ENCODE results near the gene VWF. TPM values are rescaled to one million over a fixed set of nuclear protein-coding genes. Genes with fewer than 3 reads are reported as not detected.
A peak's percentile ranks its signal among the peaks of the same experiment; 100 is the strongest.

Gene VWF
- total RNA-seq, 1 donor from 2014 or later = 0.05 TPM

DNA sequence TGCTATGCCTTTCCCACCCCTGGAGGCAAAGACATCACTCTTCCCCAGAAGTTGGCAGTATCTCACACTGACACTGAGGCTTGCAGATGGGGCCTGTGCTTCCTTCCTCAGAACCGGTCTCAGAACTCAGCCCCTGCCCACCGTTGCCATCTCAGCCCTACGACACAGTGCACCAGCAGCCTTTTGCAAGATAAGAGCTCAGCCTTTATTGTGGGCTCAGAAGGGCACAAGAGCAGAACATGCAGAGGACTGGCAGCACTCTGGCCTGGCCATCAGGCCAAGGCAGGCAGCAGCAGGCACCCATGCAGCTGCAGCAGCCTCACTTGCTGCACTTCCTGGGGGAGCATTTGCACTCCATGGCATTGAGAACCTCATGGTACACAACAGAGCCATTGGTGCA lies 175.8 kb downstream of the VWF start:
- TF ChIP-seq, protein P1, sequence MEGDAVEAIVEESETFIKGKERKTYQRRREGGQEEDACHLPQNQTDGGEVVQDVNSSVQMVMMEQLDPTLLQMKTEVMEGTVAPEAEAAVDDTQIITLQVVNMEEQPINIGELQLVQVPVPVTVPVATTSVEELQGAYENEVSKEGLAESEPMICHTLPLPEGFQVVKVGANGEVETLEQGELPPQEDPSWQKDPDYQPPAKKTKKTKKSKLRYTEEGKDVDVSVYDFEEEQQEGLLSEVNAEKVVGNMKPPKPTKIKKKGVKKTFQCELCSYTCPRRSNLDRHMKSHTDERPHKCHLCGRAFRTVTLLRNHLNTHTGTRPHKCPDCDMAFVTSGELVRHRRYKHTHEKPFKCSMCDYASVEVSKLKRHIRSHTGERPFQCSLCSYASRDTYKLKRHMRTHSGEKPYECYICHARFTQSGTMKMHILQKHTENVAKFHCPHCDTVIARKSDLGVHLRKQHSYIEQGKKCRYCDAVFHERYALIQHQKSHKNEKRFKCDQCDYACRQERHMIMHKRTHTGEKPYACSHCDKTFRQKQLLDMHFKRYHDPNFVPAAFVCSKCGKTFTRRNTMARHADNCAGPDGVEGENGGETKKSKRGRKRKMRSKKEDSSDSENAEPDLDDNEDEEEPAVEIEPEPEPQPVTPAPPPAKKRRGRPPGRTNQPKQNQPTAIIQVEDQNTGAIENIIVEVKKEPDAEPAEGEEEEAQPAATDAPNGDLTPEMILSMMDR (IDR thresholded peaks at IDR 0.05) = no peak
- Mint-ChIP-seq H3K4me1 (ENCODE audit: low read depth) (peaks cover 9% of the 10 kb centered on the region), H3K27ac (ENCODE audit: unreplicated experiment) (no peak overlapping the region), H3K36me3 (ENCODE audit: low read depth) (no peaks in the 10 kb centered on the region), H3K27me3 (ENCODE audit: low read depth) (peaks cover 36% of the 10 kb centered on the region), H3K9me3 (ENCODE audit: low read depth) (peaks cover 3% of the 10 kb centered on the region), H3K4me3 (ENCODE audit: unreplicated experiment) (no peak overlapping the region)
- DNase-seq (ENCODE audit: low spot score) = no peak

DNA sequence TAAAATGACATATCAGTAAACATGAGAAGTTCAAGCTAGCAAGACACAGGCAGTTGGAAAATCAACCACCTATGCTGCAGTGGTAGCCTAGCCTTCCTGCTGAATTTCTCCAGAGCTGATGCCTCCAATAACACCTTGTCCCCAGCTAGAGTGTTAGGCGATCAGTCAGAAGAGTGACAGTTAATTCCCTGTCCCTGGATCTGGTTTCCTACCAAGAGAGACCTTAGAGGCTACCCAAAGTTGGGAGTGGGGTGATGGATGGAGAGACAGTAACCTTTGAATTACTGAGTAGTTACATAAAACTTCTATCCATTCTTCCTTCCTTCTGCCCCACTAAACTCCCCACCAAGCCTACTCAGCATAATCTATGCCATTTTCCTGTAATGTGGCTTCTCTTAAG lies 177.5 kb downstream of the VWF start:
- peaks cover 3% of the 10 kb centered on the region for H3K9me3 Mint-ChIP-seq (ENCODE audit: low read depth)
- TF ChIP-seq, protein P1 (IDR thresholded peaks at IDR 0.05) = no peak
- H3K36me3 Mint-ChIP-seq (ENCODE audit: low read depth) = no peaks in the 10 kb centered on the region
- H3K27me3 Mint-ChIP-seq (ENCODE audit: low read depth) = peaks cover 34% of the 10 kb centered on the region
- DNase-seq (ENCODE audit: low spot score) = no peak
- peaks cover 9% of the 10 kb centered on the region for H3K4me1 Mint-ChIP-seq (ENCODE audit: low read depth)
- H3K27ac Mint-ChIP-seq (ENCODE audit: unreplicated experiment) = no peak overlapping the region
- no peak overlapping the region for H3K4me3 Mint-ChIP-seq (ENCODE audit: unreplicated experiment)

DNA sequence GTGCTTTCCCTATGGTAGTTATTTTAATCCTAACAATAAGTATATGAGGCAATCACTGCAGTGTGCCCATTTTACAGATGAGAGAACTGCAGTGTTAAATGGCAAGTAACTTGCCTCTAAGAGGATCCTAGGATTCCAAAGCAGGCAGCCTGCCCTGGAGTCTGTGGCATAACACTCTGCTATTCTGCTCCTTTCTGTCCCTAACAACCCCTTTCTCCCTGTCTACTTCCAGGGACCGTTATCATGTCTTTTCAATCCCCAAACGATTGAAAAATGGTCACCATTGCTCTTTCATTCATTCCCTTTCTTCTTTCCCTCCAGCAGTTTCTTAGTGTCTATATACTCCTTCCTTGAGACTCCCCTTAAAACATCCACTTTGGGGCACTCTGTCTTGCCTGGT lies 178.1 kb downstream of the VWF start:
- Mint-ChIP-seq H3K27me3 (ENCODE audit: low read depth) (peaks cover 32% of the 10 kb centered on the region), H3K9me3 (ENCODE audit: low read depth) (peaks cover 3% of the 10 kb centered on the region), H3K4me3 (ENCODE audit: unreplicated experiment) (no peak overlapping the region), H3K27ac (ENCODE audit: unreplicated experiment) (no peak overlapping the region), H3K4me1 (ENCODE audit: low read depth) (peaks cover 9% of the 10 kb centered on the region), H3K36me3 (ENCODE audit: low read depth) (no peaks in the 10 kb centered on the region)
- no peak for DNase-seq (ENCODE audit: low spot score)
- TF ChIP-seq, protein P1 (IDR thresholded peaks at IDR 0.05) = no peak

DNA sequence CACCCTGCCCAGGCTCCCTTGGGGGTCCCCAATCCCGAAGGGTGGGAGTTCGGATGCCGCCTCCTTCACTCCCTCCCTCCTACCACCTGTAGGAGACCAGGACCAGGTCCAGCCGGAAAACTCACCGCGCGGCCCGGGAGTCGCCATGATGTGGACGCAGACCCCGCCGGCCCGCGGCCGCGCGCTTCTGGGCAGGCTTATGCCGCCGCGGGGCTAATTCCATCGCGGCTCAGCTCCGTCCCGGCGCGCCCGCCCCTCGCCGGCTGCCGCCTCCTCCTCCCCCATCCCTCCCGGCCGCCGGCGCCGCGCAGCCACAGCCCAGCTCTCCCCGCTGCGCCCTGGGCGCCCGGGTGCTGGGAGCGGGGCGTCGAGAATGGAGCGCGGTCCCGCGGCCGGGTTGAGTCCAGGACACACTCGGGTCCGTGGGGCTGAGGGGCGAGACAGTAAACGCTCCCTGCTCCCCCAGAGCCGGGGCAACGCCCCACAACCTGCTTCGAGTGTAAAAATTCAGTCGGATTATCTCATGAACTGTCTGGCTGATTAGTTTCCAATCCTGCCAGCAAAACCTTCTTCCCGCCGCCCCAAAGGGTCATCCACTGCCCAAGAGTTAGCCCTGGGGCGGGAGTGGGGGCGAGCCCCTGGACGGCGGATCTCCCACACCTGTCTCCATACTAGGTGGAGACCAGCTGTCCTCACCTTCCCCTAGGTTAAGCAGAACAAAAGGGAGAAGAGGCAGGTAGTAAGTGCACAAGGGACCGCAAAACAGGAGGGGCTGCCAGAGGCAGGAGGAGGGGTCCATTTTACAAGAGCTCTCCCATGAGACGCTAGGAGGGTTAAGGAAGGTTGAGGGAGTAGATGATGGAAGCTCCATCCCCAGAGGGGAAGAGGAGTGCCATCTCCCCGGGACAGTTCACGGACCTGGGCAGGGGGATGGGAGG lies 179.1 kb downstream of the VWF start, which contains the start of gene ANO2:
Gene ANO2 (minus strand): TSS at position 189 of the 938 bp plus-strand sequence. CDS start 42 bp downstream, at position 147.
- H3K27me3 Mint-ChIP-seq (ENCODE audit: low read depth) = peaks cover 27% of the 10 kb centered on the region
- no peak within 1 kb of the TSS for H3K27ac Mint-ChIP-seq (ENCODE audit: unreplicated experiment)
- H3K9me3 Mint-ChIP-seq (ENCODE audit: low read depth) = peaks cover 9% of the 10 kb centered on the region
- H3K36me3 Mint-ChIP-seq (ENCODE audit: low read depth) = no peaks in the 10 kb centered on the region
- H3K4me1 Mint-ChIP-seq (ENCODE audit: low read depth) = peaks cover 9% of the 10 kb centered on the region
- TF ChIP-seq, protein P1 (IDR thresholded peaks at IDR 0.05) = no peak
- DNase-seq (ENCODE audit: low spot score) = peak; percentile 63
- H3K4me3 Mint-ChIP-seq (ENCODE audit: unreplicated experiment) = peak within 1 kb of the TSS; percentile 69

DNA sequence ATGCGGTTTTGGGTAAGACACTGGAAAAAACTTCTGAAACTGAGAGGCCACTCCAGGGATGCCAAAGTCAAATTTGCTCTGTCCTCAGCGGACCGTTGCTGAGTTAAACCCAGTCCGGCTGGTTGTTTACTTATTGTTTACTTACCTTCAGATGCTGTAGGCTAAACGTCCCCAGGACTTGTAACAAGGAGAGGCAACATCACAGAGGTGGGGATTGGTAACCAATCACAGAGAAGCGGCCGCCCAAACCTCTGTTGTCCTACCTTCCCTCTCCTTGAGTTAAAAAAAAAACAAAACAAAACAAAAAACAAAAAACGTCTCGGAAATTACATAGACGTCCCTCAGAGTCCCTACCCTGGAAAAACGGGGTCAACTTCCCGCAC lies 179.8 kb downstream of the VWF start:
- TF ChIP-seq, protein P1 (IDR thresholded peaks at IDR 0.05) = no peak
- Mint-ChIP-seq H3K36me3 (ENCODE audit: low read depth) (no peaks in the 10 kb centered on the region), H3K4me1 (ENCODE audit: low read depth) (peaks cover 9% of the 10 kb centered on the region), H3K27me3 (ENCODE audit: low read depth) (peaks cover 27% of the 10 kb centered on the region), H3K27ac (ENCODE audit: unreplicated experiment) (no peak overlapping the region), H3K9me3 (ENCODE audit: low read depth) (peaks cover 11% of the 10 kb centered on the region), H3K4me3 (ENCODE audit: unreplicated experiment) (peak overlapping the region; percentile 67)
- DNase-seq (ENCODE audit: low spot score) = no peak

Measured in chondrocyte (in vitro differentiated cells).